Epithelial cell of proximal tubule (primary cell): ENCODE measurements around the gene MAN2A2. TPM values are rescaled to one million over a fixed set of nuclear protein-coding genes. Genes with fewer than 3 reads are reported as not detected.

Experiments
- DNase-seq: peaks from one replicate; pipeline ENCODE4 v3.0.0-alpha.2; 2011; ENCODE audit warnings: low read depth
- H3K4me3 ChIP-seq: 2 replicates; pipeline ENCODE4 v1.5.1; 2011; ENCODE audit warnings: low read depth, mild to moderate bottlenecking, low read length
- total RNA-seq: library from RNA; depleted of rRNA; stranded (reverse); fragments of >200 nt; gene quantifications from 2 replicates; pipeline ENCODE4 v1.2.3, GENCODE V29; 2015
- TF ChIP-seq, protein P1 (sequence below): conservative IDR thresholded peaks from 2 replicates; pipeline ENCODE4 v1.5.1; 2012; ENCODE audit warnings: low read depth, mild to moderate bottlenecking, low read length

Gene MAN2A2
- total RNA-seq, 1 donor from 2014 or later, result 25.3 TPM

GRCh38 chr15:90947577-90948357, 44.7 kb downstream of the MAN2A2 start:
- DNase-seq, result no peak
- TF ChIP-seq, protein P1, sequence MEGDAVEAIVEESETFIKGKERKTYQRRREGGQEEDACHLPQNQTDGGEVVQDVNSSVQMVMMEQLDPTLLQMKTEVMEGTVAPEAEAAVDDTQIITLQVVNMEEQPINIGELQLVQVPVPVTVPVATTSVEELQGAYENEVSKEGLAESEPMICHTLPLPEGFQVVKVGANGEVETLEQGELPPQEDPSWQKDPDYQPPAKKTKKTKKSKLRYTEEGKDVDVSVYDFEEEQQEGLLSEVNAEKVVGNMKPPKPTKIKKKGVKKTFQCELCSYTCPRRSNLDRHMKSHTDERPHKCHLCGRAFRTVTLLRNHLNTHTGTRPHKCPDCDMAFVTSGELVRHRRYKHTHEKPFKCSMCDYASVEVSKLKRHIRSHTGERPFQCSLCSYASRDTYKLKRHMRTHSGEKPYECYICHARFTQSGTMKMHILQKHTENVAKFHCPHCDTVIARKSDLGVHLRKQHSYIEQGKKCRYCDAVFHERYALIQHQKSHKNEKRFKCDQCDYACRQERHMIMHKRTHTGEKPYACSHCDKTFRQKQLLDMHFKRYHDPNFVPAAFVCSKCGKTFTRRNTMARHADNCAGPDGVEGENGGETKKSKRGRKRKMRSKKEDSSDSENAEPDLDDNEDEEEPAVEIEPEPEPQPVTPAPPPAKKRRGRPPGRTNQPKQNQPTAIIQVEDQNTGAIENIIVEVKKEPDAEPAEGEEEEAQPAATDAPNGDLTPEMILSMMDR, result no peak
- H3K4me3 ChIP-seq, result no peak overlapping the region

DNA sequence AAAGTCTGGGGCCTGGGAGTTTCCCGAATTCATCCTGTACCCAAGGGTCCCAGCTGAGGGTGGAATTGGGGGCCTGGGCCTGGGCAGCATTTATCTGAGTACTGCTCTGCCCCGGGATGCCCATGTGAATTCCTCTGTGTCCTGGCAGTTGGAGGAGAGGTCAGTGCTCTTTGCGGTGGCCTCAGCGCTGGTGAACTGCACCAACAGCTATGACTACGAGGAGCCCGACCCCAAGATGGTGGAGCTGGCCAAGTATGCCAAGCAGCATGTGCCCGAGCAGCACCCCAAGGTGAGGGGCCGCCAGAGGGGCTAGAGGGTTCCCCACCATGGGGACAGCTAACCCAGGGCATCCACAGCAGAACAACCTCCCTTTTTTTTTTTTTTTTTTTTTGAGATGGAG, 45.4 kb downstream of the MAN2A2 start:
- no peak overlapping the region for H3K4me3 ChIP-seq
- DNase-seq, result no peak
- TF ChIP-seq, protein P1, result no peak

DNA sequence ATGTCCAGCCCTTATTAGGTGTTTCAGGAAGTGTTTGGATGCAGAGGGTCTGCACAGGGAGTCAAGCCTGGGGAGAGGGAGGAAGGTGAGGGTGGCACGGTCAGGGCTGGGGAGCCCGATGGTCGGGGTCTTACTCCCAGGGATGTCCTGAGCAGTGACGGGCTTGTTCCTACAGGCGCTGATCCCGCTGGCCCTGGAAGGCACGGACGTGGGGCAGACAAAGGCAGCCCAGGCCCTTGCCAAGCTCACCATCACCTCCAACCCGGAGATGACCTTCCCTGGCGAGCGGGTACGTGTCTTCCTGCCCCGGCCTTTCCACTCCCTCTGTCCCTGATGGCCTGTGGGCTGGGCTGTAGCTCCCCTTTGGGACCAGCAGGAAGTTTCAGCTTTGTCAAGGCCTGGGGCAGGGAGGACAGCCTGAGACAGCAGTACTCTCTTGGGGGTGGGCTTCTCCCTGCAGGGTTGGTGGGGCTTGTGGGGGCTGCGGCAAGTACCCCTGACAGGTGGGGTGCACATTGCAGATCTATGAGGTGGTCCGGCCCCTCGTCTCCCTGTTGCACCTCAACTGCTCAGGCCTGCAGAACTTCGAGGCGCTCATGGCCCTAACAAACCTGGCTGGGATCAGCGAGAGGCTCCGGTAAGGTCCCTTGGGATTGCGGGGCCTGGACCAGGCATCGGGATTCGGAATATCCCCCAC, 47.0 kb downstream of the MAN2A2 start:
- DNase-seq, result no peak
- TF ChIP-seq, protein P1, result no peak

DNA sequence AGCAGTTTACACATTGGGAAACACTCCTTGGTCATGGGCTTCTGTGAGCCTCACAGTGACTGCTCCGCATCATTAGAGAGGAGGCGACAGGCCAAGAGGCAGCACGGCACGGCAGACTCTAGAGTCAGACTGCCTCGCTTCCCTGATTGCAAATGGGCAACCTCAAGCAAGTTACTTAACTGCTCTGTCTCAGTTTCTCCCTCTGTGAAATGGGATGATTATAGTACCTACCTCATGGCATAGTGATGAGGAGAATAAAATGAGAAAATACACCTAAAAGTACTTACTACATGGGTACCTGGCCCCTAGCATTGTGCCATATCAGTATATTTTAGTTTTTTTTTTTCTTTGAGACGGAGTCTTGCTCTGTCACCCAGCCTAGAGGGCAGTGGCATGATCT, 47.6 kb downstream of the MAN2A2 start:
- H3K4me3 ChIP-seq, result no peak overlapping the region
- DNase-seq, result no peak
- TF ChIP-seq, protein P1, result no peak

More for the DNA sequence above, 47.0 kb downstream of the MAN2A2 start:
- no peak overlapping the region for H3K4me3 ChIP-seq

GRCh38 chr15:90952901-90953677, 50.0 kb downstream of the MAN2A2 start:
- DNase-seq, result no peak
- no peak overlapping the region for H3K4me3 ChIP-seq
- TF ChIP-seq, protein P1, result no peak

DNA sequence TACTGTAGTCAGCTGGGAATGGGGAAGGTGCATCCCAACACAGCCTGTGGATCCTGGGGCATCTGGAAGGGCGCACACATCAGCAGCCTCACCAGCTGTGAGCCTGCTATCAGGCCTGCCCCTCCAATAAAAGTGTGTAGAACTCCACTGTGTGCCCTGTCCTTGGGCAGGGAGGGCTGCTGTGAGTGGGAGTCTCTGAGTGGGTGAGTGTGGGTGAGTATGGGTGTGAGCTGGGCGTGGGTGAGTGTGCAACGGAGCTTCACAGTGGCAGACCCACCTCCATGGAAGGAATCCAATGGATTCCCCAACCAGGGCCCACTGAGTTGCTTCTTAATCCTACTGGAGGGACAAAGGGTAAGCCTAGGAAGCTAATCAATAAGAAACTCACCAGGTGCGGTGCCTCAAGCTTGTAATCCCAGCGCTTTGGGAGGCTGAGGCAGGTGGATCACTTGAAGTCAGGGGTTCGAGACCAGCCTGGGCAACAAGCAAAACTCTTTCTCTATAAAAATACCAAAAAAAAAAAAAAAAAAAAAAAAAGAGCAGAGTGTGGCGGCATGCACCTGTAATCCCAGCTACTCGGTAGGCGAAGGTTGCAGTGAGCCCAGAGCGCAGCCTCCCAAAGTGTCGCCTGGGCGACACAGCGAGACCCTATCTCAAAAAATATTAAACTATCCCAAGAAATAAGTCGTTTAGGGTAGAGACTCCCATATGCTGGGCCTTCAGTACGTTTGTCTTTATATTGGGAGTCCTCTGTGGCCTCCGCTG, 51.0 kb downstream of the MAN2A2 start:
- TF ChIP-seq, protein P1, result no peak
- no peak for DNase-seq
- peak overlapping the region; percentile 84 for H3K4me3 ChIP-seq
